GM19023 (cell line): Measurements from ENCODE around the gene IZUMO1.
"Not testable (repeated sequence)": the region's sequence is repeated elsewhere in the genome, so short reads cannot be mapped to it uniquely, and the experiment has no call there.

Source experiments
- ATAC-seq: cut with Tn5 transposase; IDR thresholded peaks from one replicate; pipeline ENCODE4 v1.9.1; 2021; ENCODE audit warnings: mild to moderate bottlenecking, moderate library complexity; ENCODE audit not compliant: unreplicated experiment

IZUMO1 gene

GRCh38 chr19:48714759-48715675 lies 31.7 kb downstream of the IZUMO1 start:
- no peak for ATAC-seq

GRCh38 chr19:48713864-48714755 lies 32.6 kb downstream of the IZUMO1 start:
- peak; percentile 86 for ATAC-seq

- no peak for ATAC-seq
Observed at GRCh38 chr19:48713041-48713863, 33.5 kb downstream of the IZUMO1 start.

- no peak for ATAC-seq
Observed at GRCh38 chr19:48711106-48711662, 35.5 kb downstream of the IZUMO1 start.

GRCh38 chr19:48708471-48708870 lies 38.2 kb downstream of the IZUMO1 start:
- ATAC-seq, result no peak

GRCh38 chr19:48705431-48705830 lies 41.3 kb downstream of the IZUMO1 start:
- no peak for ATAC-seq

- ATAC-seq, result no peak
Observed at GRCh38 chr19:48703316-48703715, 43.4 kb downstream of the IZUMO1 start.

GRCh38 chr19:48702701-48703100 lies 44.0 kb downstream of the IZUMO1 start:
- no peak for ATAC-seq

GRCh38 chr19:48698046-48698445 lies 48.7 kb downstream of the IZUMO1 start:
- ATAC-seq, result no peak

GRCh38 chr19:48696353-48697010 lies 50.2 kb downstream of the IZUMO1 start:
- ATAC-seq, result no peak

GRCh38 chr19:48695743-48696352 lies 50.9 kb downstream of the IZUMO1 start, which contains the start of gene FUT2:
TSS of gene FUT2 (plus strand) at chr19:48695971. CDS start at chr19:48702957, 6,986 bp downstream.
- ATAC-seq, result no peak

GRCh38 chr19:48693629-48694028 lies 53.1 kb downstream of the IZUMO1 start:
- ATAC-seq, result not testable (repeated sequence)
